Measurements from ENCODE around the gene ADRA2C.

Gene ADRA2C

DNA sequence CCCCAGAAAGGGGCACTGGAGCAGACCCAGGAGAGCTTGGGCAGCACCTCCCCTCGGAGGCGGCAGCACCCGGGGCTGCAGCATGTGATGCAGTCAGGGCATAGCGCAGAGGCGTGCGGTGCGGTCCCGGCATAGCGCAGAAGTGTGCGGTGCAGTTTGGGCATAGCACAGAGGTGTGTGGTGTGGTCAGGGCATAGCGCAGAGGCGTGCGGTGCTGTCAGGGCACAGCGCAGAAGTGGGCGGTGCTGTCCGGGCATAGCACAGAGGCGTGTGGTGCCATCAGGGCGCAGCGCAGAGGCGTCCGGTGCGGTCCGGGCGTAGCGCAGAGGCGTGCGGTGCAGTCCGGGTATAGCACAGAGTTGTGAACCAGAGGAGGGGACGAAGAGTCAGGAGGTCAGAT lies 42.8 kb downstream of the ADRA2C start:
- no peak for DNase-seq (ENCODE audit: low read depth)
- no peak overlapping the region for H3K4me3 ChIP-seq (ENCODE audit: control insufficient read depth, low read depth, low read length)
- TF ChIP-seq, protein P1, sequence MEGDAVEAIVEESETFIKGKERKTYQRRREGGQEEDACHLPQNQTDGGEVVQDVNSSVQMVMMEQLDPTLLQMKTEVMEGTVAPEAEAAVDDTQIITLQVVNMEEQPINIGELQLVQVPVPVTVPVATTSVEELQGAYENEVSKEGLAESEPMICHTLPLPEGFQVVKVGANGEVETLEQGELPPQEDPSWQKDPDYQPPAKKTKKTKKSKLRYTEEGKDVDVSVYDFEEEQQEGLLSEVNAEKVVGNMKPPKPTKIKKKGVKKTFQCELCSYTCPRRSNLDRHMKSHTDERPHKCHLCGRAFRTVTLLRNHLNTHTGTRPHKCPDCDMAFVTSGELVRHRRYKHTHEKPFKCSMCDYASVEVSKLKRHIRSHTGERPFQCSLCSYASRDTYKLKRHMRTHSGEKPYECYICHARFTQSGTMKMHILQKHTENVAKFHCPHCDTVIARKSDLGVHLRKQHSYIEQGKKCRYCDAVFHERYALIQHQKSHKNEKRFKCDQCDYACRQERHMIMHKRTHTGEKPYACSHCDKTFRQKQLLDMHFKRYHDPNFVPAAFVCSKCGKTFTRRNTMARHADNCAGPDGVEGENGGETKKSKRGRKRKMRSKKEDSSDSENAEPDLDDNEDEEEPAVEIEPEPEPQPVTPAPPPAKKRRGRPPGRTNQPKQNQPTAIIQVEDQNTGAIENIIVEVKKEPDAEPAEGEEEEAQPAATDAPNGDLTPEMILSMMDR (IDR thresholded peaks at IDR 0.05; ENCODE audit: control insufficient read depth, insufficient read depth, low read depth, low read length, missing control alignments) = no peak

DNA sequence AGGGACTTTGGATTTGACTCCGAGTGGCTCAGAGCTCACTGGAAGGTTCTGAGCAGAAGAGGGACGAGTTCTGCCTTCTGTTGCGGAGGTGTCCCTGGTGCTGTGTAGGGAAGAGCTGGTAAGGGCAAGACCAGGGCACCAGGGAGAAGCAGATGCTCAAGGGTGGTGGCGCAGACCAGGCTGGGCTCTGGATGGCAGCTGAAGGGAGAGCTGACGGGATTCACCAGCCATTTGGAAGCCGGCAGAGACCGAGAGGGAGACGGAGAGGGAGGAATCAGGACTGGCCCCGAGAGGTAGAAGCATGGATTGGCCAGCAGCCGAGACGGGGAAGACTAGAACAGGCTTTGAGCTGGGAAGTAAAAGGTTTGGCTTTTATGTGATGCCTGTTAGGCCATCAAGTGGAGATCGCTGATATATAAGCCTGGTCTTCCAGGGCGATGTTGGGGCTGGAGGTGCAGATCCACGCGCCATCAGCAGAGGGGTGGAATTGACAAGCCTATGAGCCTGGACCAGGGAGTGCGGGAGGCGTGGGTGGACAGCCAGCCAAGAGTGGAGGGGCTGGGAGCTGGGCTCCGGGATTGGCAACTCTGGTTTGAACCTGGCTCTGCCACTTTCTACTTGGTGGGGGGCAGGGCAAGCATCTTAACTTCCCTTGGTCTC lies 43.4 kb downstream of the ADRA2C start:
- TF ChIP-seq, protein P1 (IDR thresholded peaks at IDR 0.05; ENCODE audit: control insufficient read depth, insufficient read depth, low read depth, low read length, missing control alignments) = no peak
- DNase-seq (ENCODE audit: low read depth) = no peak
- no peak overlapping the region for H3K4me3 ChIP-seq (ENCODE audit: control insufficient read depth, low read depth, low read length)

DNA sequence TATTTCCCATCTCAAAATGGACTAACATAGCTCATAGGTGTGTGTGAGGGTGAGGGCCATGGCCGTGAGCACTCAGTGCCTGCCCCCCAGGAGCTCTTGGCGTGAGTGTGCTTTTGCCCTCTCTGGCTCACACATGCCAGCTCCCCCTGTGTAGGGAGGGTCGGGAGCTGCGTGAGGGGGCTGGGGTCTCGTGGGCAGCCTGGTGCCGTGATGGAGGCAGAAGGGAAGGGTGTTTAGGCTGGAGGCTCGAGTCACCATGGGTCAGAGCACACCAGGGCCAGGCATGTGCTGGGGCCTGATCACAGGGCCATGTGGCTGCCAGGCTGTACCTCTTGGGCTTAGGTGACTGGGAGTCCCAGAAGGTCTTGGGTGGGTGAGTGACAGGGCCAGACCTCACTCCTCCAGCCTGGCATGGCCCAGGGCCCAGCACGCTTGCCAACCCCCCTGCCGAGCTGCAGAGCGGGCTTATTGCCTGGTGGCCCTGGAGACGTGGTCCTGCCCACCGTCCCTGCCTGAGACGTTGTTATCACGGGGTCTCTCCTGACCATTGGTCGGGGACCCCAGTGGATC lies 44.0 kb downstream of the ADRA2C start:
- no peak overlapping the region for H3K4me3 ChIP-seq (ENCODE audit: control insufficient read depth, low read depth, low read length)
- no peak for DNase-seq (ENCODE audit: low read depth)
- TF ChIP-seq, protein P1 (IDR thresholded peaks at IDR 0.05; ENCODE audit: control insufficient read depth, insufficient read depth, low read depth, low read length, missing control alignments) = no peak

DNA sequence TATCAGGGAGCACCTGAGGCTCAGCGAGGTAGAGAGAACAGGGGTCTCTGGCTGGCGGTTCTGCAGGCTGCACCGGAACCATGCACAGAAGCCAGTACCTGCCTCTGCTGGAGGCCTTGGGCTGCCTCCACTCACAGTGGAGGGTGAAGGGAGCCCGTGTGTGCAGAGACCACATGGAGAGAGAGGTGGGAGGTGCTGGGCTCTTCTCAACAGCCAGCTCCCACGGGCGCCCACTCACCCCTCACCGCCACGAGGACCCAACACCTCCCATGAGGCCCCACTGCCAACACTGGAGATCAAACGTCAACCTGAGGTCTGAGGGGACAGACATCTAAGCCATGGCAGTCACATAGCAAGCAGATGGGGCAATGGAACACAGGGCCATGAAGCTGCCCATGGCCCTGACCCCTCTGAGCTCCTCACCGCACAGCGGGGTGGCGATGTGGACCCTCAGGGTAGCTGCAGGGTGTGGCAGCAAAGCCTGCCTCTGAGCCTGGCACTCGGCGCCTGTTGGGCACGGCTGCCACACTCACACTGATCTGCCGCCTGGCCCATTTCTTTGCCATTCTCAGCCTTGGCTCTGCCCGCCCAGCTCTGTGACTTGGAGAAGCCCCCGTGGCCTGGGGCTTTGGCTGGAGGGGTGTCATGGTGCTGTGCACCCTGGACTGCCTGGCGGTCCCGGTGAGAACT lies 44.8 kb downstream of the ADRA2C start:
- TF ChIP-seq, protein P1 (IDR thresholded peaks at IDR 0.05; ENCODE audit: control insufficient read depth, insufficient read depth, low read depth, low read length, missing control alignments) = no peak
- no peak overlapping the region for H3K4me3 ChIP-seq (ENCODE audit: control insufficient read depth, low read depth, low read length)
- DNase-seq (ENCODE audit: low read depth) = no peak

DNA sequence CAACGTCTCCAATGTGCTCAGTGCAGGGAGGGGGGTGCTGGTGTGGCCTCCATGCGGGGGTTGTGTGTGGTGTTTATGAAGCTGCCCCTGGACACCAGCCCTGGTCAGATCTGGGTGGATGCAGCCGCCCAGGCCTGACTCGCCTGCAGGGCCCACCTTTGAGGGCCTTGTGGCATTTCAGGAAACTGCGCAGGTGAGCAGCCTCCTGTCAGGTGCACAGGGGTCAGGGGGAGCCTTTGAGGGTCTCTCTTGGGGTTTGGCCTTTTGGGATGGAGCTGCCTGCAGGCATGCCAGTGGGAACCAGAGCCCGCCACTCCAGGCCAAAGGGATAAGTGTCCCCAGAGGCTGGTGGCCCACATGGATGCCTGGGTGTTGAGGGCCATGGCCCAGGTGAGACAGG lies 45.4 kb downstream of the ADRA2C start:
- H3K4me3 ChIP-seq (ENCODE audit: control insufficient read depth, low read depth, low read length) = no peak overlapping the region
- TF ChIP-seq, protein P1 (IDR thresholded peaks at IDR 0.05; ENCODE audit: control insufficient read depth, insufficient read depth, low read depth, low read length, missing control alignments) = no peak
- no peak for DNase-seq (ENCODE audit: low read depth)

DNA sequence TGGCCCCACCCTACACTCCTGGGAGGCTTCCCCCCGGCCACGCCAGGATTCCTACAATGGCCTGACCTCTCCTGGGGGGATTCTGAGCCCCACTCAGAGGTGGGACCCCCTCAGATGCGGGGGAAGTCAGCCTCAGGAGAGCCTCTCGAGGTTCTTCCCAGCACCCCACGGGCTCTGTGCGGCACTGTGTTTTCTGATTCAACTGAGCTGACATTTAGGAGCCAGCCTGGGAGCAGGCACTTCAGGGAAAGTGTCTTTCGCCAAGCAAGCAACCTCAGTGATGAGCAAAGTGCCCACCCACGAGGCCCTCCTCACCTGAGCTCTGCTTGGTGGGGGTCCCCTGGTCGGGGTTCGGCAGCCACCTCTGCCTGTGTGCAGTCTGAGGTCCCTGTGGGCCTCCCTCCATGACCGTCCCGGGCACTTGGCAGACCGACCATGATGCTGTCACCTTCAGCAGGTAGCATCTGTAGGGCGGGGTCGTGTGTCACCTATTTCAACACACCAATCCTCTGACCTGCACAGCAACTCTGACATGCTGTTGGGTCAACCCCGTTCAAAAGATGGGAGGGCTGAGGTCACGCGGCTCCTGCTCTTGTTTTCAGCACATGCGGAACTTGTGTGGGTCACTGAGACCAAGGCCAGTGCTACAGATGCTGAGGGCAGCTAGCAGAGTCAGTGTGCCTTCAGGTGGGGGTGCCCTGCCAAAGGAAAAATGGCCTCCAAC lies 46.2 kb downstream of the ADRA2C start:
- H3K4me3 ChIP-seq (ENCODE audit: control insufficient read depth, low read depth, low read length) = no peak overlapping the region
- TF ChIP-seq, protein P1 (IDR thresholded peaks at IDR 0.05; ENCODE audit: control insufficient read depth, insufficient read depth, low read depth, low read length, missing control alignments) = no peak
- DNase-seq (ENCODE audit: low read depth) = no peak
